K562 (cell line): ENCODE data around the gene ROR2. TPM values are rescaled to one million over a fixed set of nuclear protein-coding genes. Genes with fewer than 3 reads are reported as not detected.
A peak's percentile ranks its signal among the peaks of the same experiment; 100 is the strongest.

Experiments used
- RHOXF2B ChIP-seq: fragments of 250-450 bp; sonication (Bioruptor Pico); conservative IDR thresholded peaks from 2 replicates; pipeline ENCODE4 v1.5.1; 2021
- SRSF9 ChIP-seq: fragments of 200-400 bp; formaldehyde crosslinking; IDR thresholded peaks from 2 replicates; pipeline ENCODE4 v1.6.1; 2017; ENCODE audit warnings: low read depth, low read length, borderline replicate concordance
- ZNF12 ChIP-seq: sonication (generic); formaldehyde crosslinking; IDR thresholded peaks from 2 replicates; pipeline ENCODE4 v1.4.0; 2020; ENCODE audit warnings: mild to moderate bottlenecking, missing genetic modification reagents
- ZNF57 ChIP-seq: fragments of 450-650 bp; formaldehyde crosslinking; IDR thresholded peaks from 2 replicates; pipeline ENCODE4 v1.4.0; 2020; ENCODE audit warnings: mild to moderate bottlenecking, moderate library complexity
- polyA plus RNA-seq, 8 experiments: library from polyadenylated mRNA; depleted of rRNA in 4 of 8; stranded (reverse) in 5 of 8; unstranded in 3 of 8; fragments of >200 nt; fragmentation: Nextera tagmentation in 2 of 8; fragmentation: Illumina TruSeq in 1 of 8; extraction: Ambion mirVana in 2 of 8; extraction: Trizol in 1 of 8; gene quantifications; 2 replicates each; pipeline versions ENCODE4 v1.2.1 to v1.2.3, GENCODE V29; 2011 to 2014; ENCODE audit warnings: inconsistent platforms in 1 of 8, missing spikeins in 1 of 8
- total RNA-seq, 7 experiments: library from RNA; depleted of rRNA in 6 of 7; stranded (reverse); fragments of >200 nt in 6 of 7; fragmentation: Illumina TruSeq in 2 of 7; extraction: Trizol in 2 of 7; gene quantifications; 2 replicates each; pipeline versions ENCODE4 v1.2.1 to v1.2.3, GENCODE V29; 2011 to 2021; ENCODE audit warnings: low replicate concordance in 1 of 7
- TF ChIP-seq, protein P1 (sequence below): fragments of 450-650 bp; formaldehyde crosslinking; IDR thresholded peaks from 2 replicates; pipeline ENCODE4 v1.4.0; 2020; ENCODE audit warnings: mild to moderate bottlenecking, moderate library complexity
- TF ChIP-seq, protein P2 (sequence below): fragments of 450-650 bp; IDR thresholded peaks from 2 replicates; pipeline ENCODE4 v1.6.1; 2016; ENCODE audit warnings: low read depth
- TF ChIP-seq, protein P3 (sequence below), 2 experiments: fragments of 450-650 bp in 1 of 2; sonication (generic) in 1 of 2; formaldehyde crosslinking in 1 of 2; IDR thresholded peaks; 2 replicates each; pipeline versions ENCODE4 v1.7.1 to v1.9.0; 2016 to 2022; ENCODE audit warnings: inconsistent platforms in 1 of 2, mild to moderate bottlenecking in 1 of 2, missing genetic modification reagents in 1 of 2

The ROR2 gene
- total and polyA plus RNA-seq, 9 of the 15 experiments (the other 6 are each of a cell fraction or from before 2014, with no cell fraction given): 5.6 to 33.8 (median 15.3) TPM

DNA sequence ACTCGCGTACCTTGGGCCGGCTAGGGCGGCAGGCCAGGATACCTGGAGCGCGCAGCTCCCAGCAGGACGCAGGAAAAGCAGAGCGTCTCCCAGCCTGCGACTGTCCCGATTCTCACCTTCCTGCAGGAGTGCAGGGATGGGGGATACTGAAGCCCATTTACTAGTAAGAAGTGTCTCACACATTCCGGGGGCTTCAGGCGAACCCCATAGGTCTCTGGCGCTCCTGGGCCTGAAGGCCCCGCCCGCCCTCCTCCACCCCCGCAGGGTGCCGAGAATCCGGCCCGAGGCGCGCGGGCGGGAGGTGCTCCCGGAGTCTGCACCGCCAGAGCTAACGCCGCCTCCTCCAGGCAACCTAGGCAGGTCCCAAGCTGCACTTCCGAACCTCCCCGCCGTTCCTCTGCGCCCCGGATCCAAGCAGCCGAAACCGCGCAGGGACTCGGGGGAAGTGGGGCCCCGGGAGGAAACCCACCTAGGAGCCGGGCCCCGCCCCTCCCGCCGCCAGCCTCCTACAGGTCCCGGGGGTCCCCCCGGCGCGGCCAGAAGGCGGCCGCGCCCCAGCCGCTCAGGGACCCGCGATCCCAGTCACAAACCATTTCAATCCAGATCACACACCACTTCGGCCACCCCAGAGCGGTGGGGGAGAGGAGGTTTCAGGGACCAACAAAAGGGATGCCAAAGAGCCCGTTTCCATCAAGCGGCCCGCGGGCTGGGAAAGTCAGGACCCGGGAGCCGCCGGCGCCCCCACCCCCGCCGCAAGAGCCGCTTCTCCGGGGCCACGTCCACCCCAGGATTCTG is 1.2 kb downstream of the ROR2 start (continued):
- TF ChIP-seq, protein P1, sequence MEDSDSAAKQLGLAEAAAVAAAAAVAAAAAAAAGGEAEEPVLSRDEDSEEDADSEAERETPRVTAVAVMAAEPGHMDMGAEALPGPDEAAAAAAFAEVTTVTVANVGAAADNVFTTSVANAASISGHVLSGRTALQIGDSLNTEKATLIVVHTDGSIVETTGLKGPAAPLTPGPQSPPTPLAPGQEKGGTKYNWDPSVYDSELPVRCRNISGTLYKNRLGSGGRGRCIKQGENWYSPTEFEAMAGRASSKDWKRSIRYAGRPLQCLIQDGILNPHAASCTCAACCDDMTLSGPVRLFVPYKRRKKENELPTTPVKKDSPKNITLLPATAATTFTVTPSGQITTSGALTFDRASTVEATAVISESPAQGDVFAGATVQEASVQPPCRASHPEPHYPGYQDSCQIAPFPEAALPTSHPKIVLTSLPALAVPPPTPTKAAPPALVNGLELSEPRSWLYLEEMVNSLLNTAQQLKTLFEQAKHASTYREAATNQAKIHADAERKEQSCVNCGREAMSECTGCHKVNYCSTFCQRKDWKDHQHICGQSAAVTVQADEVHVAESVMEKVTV (CRISPR knock-in tag): no peak
- no peak for TF ChIP-seq ZNF57 (CRISPR knock-in tag)
- TF ChIP-seq ZNF12 (CRISPR knock-in tag): 0 out of 2 replicates have a peak, but pooled peaks have one; percentile 72
- TF ChIP-seq SRSF9: no peak
- TF ChIP-seq RHOXF2B: no peak
- TF ChIP-seq, protein P2, sequence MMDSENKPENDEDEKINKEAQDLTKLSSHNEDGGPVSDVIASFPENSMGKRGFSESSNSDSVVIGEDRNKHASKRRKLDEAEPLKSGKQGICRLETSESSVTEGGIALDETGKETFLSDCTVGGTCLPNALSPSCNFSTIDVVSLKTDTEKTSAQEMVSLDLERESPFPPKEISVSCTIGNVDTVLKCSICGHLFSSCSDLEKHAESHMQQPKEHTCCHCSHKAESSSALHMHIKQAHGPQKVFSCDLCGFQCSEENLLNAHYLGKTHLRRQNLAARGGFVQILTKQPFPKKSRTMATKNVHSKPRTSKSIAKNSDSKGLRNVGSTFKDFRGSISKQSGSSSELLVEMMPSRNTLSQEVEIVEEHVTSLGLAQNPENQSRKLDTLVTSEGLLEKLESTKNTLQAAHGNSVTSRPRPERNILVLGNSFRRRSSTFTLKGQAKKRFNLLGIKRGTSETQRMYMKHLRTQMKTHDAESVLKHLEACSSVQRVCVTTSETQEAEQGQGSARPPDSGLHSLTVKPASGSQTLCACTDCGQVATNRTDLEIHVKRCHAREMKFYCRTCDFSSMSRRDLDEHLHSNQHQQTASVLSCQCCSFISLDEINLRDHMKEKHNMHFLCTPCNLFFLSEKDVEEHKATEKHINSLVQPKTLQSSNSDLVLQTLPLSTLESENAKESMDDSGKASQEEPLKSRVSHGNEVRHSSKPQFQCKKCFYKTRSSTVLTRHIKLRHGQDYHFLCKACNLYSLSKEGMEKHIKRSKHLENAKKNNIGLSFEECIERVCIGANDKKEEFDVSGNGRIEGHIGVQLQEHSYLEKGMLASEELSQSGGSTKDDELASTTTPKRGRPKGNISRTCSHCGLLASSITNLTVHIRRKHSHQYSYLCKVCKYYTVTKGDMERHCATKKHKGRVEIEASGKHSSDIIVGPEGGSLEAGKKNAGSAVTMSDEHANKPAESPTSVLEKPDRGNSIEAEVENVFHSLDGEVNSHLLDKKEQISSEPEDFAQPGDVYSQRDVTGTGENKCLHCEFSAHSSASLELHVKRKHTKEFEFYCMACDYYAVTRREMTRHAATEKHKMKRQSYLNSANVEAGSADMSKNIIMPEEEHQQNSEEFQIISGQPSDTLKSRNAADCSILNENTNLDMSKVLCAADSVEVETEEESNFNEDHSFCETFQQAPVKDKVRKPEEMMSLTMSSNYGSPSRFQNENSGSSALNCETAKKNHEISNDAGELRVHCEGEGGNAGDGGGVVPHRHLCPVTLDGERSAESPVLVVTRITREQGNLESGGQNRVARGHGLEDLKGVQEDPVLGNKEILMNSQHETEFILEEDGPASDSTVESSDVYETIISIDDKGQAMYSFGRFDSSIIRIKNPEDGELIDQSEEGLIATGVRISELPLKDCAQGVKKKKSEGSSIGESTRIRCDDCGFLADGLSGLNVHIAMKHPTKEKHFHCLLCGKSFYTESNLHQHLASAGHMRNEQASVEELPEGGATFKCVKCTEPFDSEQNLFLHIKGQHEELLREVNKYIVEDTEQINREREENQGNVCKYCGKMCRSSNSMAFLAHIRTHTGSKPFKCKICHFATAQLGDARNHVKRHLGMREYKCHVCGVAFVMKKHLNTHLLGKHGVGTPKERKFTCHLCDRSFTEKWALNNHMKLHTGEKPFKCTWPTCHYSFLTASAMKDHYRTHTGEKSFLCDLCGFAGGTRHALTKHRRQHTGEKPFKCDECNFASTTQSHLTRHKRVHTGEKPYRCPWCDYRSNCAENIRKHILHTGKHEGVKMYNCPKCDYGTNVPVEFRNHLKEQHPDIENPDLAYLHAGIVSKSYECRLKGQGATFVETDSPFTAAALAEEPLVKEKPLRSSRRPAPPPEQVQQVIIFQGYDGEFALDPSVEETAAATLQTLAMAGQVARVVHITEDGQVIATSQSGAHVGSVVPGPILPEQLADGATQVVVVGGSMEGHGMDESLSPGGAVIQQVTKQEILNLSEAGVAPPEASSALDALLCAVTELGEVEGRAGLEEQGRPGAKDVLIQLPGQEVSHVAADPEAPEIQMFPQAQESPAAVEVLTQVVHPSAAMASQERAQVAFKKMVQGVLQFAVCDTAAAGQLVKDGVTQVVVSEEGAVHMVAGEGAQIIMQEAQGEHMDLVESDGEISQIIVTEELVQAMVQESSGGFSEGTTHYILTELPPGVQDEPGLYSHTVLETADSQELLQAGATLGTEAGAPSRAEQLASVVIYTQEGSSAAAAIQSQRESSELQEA: no peak
- TF ChIP-seq, protein P3, sequence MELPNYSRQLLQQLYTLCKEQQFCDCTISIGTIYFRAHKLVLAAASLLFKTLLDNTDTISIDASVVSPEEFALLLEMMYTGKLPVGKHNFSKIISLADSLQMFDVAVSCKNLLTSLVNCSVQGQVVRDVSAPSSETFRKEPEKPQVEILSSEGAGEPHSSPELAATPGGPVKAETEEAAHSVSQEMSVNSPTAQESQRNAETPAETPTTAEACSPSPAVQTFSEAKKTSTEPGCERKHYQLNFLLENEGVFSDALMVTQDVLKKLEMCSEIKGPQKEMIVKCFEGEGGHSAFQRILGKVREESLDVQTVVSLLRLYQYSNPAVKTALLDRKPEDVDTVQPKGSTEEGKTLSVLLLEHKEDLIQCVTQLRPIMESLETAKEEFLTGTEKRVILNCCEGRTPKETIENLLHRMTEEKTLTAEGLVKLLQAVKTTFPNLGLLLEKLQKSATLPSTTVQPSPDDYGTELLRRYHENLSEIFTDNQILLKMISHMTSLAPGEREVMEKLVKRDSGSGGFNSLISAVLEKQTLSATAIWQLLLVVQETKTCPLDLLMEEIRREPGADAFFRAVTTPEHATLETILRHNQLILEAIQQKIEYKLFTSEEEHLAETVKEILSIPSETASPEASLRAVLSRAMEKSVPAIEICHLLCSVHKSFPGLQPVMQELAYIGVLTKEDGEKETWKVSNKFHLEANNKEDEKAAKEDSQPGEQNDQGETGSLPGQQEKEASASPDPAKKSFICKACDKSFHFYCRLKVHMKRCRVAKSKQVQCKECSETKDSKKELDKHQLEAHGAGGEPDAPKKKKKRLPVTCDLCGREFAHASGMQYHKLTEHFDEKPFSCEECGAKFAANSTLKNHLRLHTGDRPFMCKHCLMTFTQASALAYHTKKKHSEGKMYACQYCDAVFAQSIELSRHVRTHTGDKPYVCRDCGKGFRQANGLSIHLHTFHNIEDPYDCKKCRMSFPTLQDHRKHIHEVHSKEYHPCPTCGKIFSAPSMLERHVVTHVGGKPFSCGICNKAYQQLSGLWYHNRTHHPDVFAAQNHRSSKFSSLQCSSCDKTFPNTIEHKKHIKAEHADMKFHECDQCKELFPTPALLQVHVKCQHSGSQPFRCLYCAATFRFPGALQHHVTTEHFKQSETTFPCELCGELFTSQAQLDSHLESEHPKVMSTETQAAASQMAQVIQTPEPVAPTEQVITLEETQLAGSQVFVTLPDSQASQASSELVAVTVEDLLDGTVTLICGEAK (IDR thresholded peaks at IDR 0.05): no peak
- TF ChIP-seq, protein P3 (CRISPR knock-in tag; IDR thresholded peaks at IDR 0.05): no peak
